H1 (cell line): ENCODE results near the gene SLC1A2. TPM values are rescaled to one million over a fixed set of nuclear protein-coding genes. Genes with fewer than 3 reads are reported as not detected.

Source experiments
- CTCF ChIA-PET: fragments of 300-600 bp; sonication (Branson Sonifier 250); formaldehyde crosslinking; loops from one replicate; lab custom pipeline; 2021; ENCODE audit not compliant: partially characterized antibody; lab: Charles Lee
- POLR2A ChIA-PET: fragments of 300-600 bp; sonication (Branson Sonifier 250); formaldehyde crosslinking; loops from one replicate; lab custom pipeline; 2021; ENCODE audit warnings: inconsistent platforms; ENCODE audit not compliant: partially characterized antibody; lab: Charles Lee
- DNase-seq, 2 experiments: peaks; one replicate each; pipeline versions ENCODE4 v3.0.0 to v3.0.0-alpha.2; 2010 to 2022; ENCODE audit warnings: low spot score in 2 of 2, low read depth in 1 of 2, mixed read lengths in 1 of 2
- FAIRE-seq: peaks from 2 replicates; lab custom pipeline; 2011; peaks lifted over from hg19 to GRCh38; lab: Jason Lieb, UNC
- H2AFZ ChIP-seq: 2 replicates; pipeline ENCODE4 v1.8.1; 2012; ENCODE audit warnings: low read length, inconsistent platforms
- H2AK5ac ChIP-seq: 2 replicates; pipeline ENCODE4 v1.6.1; 2013; ENCODE audit warnings: low read depth, low read length
- H2BK120ac ChIP-seq: replicated peaks from 2 replicates; pipeline ENCODE3; 2013; ENCODE audit warnings: low read depth, low read length, inconsistent platforms
- H2BK12ac ChIP-seq: 2 replicates; pipeline ENCODE4 v1.6.1; 2013; ENCODE audit warnings: low read depth, low read length
- H2BK15ac ChIP-seq: 2 replicates; pipeline ENCODE4 v1.6.1; 2013; ENCODE audit warnings: low read length
- H2BK20ac ChIP-seq: 2 replicates; pipeline ENCODE4 v1.6.1; 2013; ENCODE audit warnings: low read length
- H2BK5ac ChIP-seq: 2 replicates; pipeline ENCODE4 v1.6.1; 2013; ENCODE audit warnings: low read depth, low read length
- H3K14ac ChIP-seq: 2 replicates; pipeline ENCODE4 v1.6.1; 2013; ENCODE audit warnings: inconsistent platforms; ENCODE audit not compliant: insufficient read length
- H3K18ac ChIP-seq: 2 replicates; pipeline ENCODE4 v1.6.1; 2013; ENCODE audit warnings: low read length; ENCODE audit errors: extremely low read depth
- H3K23ac ChIP-seq: 2 replicates; pipeline ENCODE4 v1.6.1; 2013; ENCODE audit warnings: inconsistent platforms; ENCODE audit not compliant: insufficient read length
- H3K23me2 ChIP-seq: 2 replicates; pipeline ENCODE4 v1.6.1; 2013; ENCODE audit warnings: low read depth, low read length
- H3K27ac ChIP-seq: 2 replicates; pipeline ENCODE4 v1.6.1; 2011; ENCODE audit warnings: low read depth, low read length, inconsistent platforms
- H3K27me3 ChIP-seq, 4 experiments: replicated peaks in 1 of 4; 1 replicate in 1 of 4; 2 replicates in 3 of 4; pipeline versions ENCODE4 v1.6.1 to v1.8.1; 2011 to 2013; ENCODE audit warnings: low read length in 3 of 4, mild to moderate bottlenecking in 3 of 4, inconsistent platforms in 2 of 4, mixed read lengths in 2 of 4, moderate library complexity in 1 of 4; ENCODE audit not compliant: control insufficient read depth in 3 of 4, insufficient read depth in 3 of 4; ENCODE audit errors: extremely low read depth in 1 of 4
- H3K36me3 ChIP-seq, 4 experiments: 2 replicates each; pipeline versions ENCODE4 v1.6.1 to v1.8.1; 2011 to 2013; ENCODE audit warnings: mild to moderate bottlenecking in 4 of 4, low read length in 3 of 4, moderate library complexity in 2 of 4, control low read depth in 1 of 4, inconsistent platforms in 1 of 4; ENCODE audit not compliant: insufficient read depth in 4 of 4, control insufficient read depth in 2 of 4
- H3K4ac ChIP-seq: replicated peaks from 2 replicates; pipeline ENCODE3; 2013; ENCODE audit warnings: low read length, low read depth, mixed read lengths, inconsistent platforms; ENCODE audit not compliant: insufficient read length
- H3K4me1 ChIP-seq, 4 experiments: replicated peaks in 1 of 4; 1 replicate in 1 of 4; 2 replicates in 3 of 4; pipeline versions ENCODE4 v1.6.1 to v1.8.1; 2011 to 2013; ENCODE audit warnings: low read length in 3 of 4, inconsistent platforms in 2 of 4, mixed read lengths in 1 of 4; ENCODE audit not compliant: insufficient read depth in 4 of 4, control insufficient read depth in 3 of 4
- H3K4me2 ChIP-seq, 2 experiments: 2 replicates each; pipeline versions ENCODE4 v1.6.1 to v1.8.1; 2011 to 2013; ENCODE audit warnings: low read depth in 2 of 2, low read length in 2 of 2, control low read depth in 1 of 2, inconsistent platforms in 1 of 2, mild to moderate bottlenecking in 1 of 2; ENCODE audit not compliant: insufficient read depth in 1 of 2
- H3K4me3 ChIP-seq, 4 experiments: fragments of 200-600, 300-600 bp in 1 of 4; sonication (generic), shearing (Covaris generic), sonication (Bioruptor Twin) in 1 of 4; 2 replicates each; pipeline versions ENCODE4 v1.5.1 to v1.8.1; 2011 to 2016; ENCODE audit warnings: low read length in 4 of 4, low read depth in 3 of 4, control low read depth in 2 of 4, inconsistent platforms in 2 of 4, mild to moderate bottlenecking in 2 of 4, mixed read lengths in 1 of 4, moderate library complexity in 1 of 4; ENCODE audit not compliant: insufficient read depth in 2 of 4; ENCODE audit errors: extremely low read depth in 1 of 4
- H3K56ac ChIP-seq: replicated peaks from 2 replicates; pipeline ENCODE3; 2013; ENCODE audit warnings: low read depth, mild to moderate bottlenecking, mixed read lengths, low read length, inconsistent platforms; ENCODE audit not compliant: insufficient read length
- H3K79me1 ChIP-seq: 2 replicates; pipeline ENCODE4 v1.6.1; 2013; ENCODE audit warnings: low read depth, low read length, control low read depth
- H3K79me2 ChIP-seq, 2 experiments: 2 replicates each; pipeline versions ENCODE4 v1.6.1 to v1.8.1; 2012 to 2013; ENCODE audit warnings: low read length in 2 of 2, mild to moderate bottlenecking in 2 of 2, inconsistent platforms in 1 of 2; ENCODE audit not compliant: insufficient read depth in 2 of 2, control insufficient read depth in 1 of 2
- H3K9ac ChIP-seq, 4 experiments: replicated peaks in 1 of 4; 1 replicate in 1 of 4; 2 replicates in 3 of 4; pipeline versions ENCODE4 v1.6.1 to v1.8.1; 2011 to 2013; ENCODE audit warnings: low read depth in 3 of 4, low read length in 3 of 4, control low read depth in 2 of 4, mild to moderate bottlenecking in 2 of 4, moderate library complexity in 2 of 4, inconsistent platforms in 1 of 4; ENCODE audit errors: extremely low read depth in 1 of 4
- H3K9me3 ChIP-seq, 2 experiments: 2 replicates each; pipeline versions ENCODE4 v1.6.1 to v1.8.1; 2012 to 2013; ENCODE audit warnings: mild to moderate bottlenecking in 2 of 2, moderate library complexity in 2 of 2, control low read depth in 1 of 2, inconsistent platforms in 1 of 2, low read depth in 1 of 2, low read length in 1 of 2, mixed read lengths in 1 of 2; ENCODE audit not compliant: insufficient read depth in 2 of 2
- H4K20me1 ChIP-seq, 2 experiments: replicated peaks in 1 of 2; 2 replicates each; pipeline versions ENCODE3 to v1.8.1; 2011 to 2013; ENCODE audit warnings: inconsistent platforms in 2 of 2, low read length in 2 of 2, mild to moderate bottlenecking in 1 of 2; ENCODE audit not compliant: insufficient read depth in 2 of 2, control insufficient read depth in 1 of 2
- H4K5ac ChIP-seq: 2 replicates; pipeline ENCODE4 v1.6.1; 2013; ENCODE audit warnings: low read length, low read depth, mixed read lengths, inconsistent platforms; ENCODE audit not compliant: insufficient read length
- H4K8ac ChIP-seq: 2 replicates; pipeline ENCODE4 v1.8.0; 2013; ENCODE audit warnings: mild to moderate bottlenecking, moderate library complexity, low read length, inconsistent platforms; ENCODE audit not compliant: insufficient read depth; ENCODE audit errors: extremely low read depth
- H4K91ac ChIP-seq: replicated peaks from 2 replicates; pipeline ENCODE3; 2013; ENCODE audit warnings: low read length, mixed read lengths, inconsistent platforms; ENCODE audit not compliant: insufficient read length
- BACH1 ChIP-seq: IDR thresholded peaks from 2 replicates; pipeline ENCODE4 v1.6.1; 2012; ENCODE audit warnings: low read length, improper control_type of control experiment
- CBX5 ChIP-seq: fragments of 300-800, 300-1000 bp; sonication (generic); IDR thresholded peaks from 2 replicates; pipeline ENCODE4 v1.7.1; 2016; ENCODE audit warnings: antibody characterized with exemption, low read length, low read depth
- CREB1 ChIP-seq: IDR thresholded peaks from 2 replicates; pipeline ENCODE4 v1.6.1; 2012; ENCODE audit warnings: inconsistent platforms
- HDAC6 ChIP-seq: IDR thresholded peaks from one replicate; pipeline ENCODE4 v1.7.1; 2012; ENCODE audit warnings: low read depth, mild to moderate bottlenecking, inconsistent platforms, low read length, moderate library complexity
- JUN ChIP-seq: IDR thresholded peaks from 2 replicates; pipeline ENCODE4 v1.6.1; 2011; ENCODE audit warnings: low read depth, mild to moderate bottlenecking, improper control_type of control experiment, low read length
- PHF8 ChIP-seq: fragments of 200-600 bp; sonication (generic); conservative IDR thresholded peaks from 2 replicates; pipeline ENCODE4 v1.7.1; 2012; ENCODE audit warnings: low read depth, mild to moderate bottlenecking, inconsistent platforms, low read length, moderate library complexity
- POU5F1 ChIP-seq: IDR thresholded peaks from 2 replicates; pipeline ENCODE4 v1.6.1; 2011; ENCODE audit warnings: low read depth, mild to moderate bottlenecking, low read length, moderate library complexity
- RAD21 ChIP-seq, 2 experiments: IDR thresholded peaks in 1 of 2; conservative IDR thresholded peaks in 1 of 2; 2 replicates each; pipeline ENCODE4 v1.6.1; 2011; ENCODE audit warnings: low read depth in 2 of 2, low read length in 2 of 2, improper control_type of control experiment in 1 of 2, inconsistent platforms in 1 of 2, mild to moderate bottlenecking in 1 of 2, moderate library complexity in 1 of 2
- RNF2 ChIP-seq: fragments of 200-900, 300-1000 bp; sonication (generic); IDR thresholded peaks from 2 replicates; pipeline ENCODE4 v1.7.1; 2016; ENCODE audit warnings: borderline replicate concordance, low read depth, mild to moderate bottlenecking, antibody characterized with exemption, low read length; ENCODE audit not compliant: poor library complexity, severe bottlenecking; ENCODE audit errors: missing control alignments
- SP1 ChIP-seq: IDR thresholded peaks from 2 replicates; pipeline ENCODE4 v1.6.1; 2011; ENCODE audit warnings: low read depth, low read length
- SRF ChIP-seq: IDR thresholded peaks from 2 replicates; pipeline ENCODE4 v1.6.1; 2011; ENCODE audit warnings: mild to moderate bottlenecking, low read depth, low read length, moderate library complexity
- TAF7 ChIP-seq: optimal IDR thresholded peaks from 2 replicates; pipeline ENCODE3; 2011; ENCODE audit warnings: low read depth, mild to moderate bottlenecking, inconsistent platforms, low read length, moderate library complexity, borderline replicate concordance
- WGBS, 2 experiments: shearing (Covaris generic) in 1 of 2; methylation state at CpG; one replicate each; pipeline versions ENCODE4 v1.1.6 to v1.1.7; 2013 to 2015; ENCODE audit warnings: low lambda C conversion rate in 2 of 2, mixed read lengths in 2 of 2, inconsistent platforms in 1 of 2, low coverage in 1 of 2, missing lambda C conversion rate in 1 of 2; ENCODE audit not compliant: insufficient replicate concordance in 2 of 2, insufficient coverage in 1 of 2, insufficient read length in 1 of 2; ENCODE audit errors: extremely low coverage in 1 of 2, missing lambda C conversion rate in 1 of 2; 5-methylcytosine and 5-hydroxymethylcytosine counted together
- polyA plus RNA-seq, 7 experiments: library from polyadenylated mRNA; depleted of rRNA in 3 of 7; stranded (reverse) in 5 of 7; unstranded in 2 of 7; fragments of >200 nt in 5 of 7; fragments of 200-250 nt in 2 of 7; gene quantifications; 1 replicate in 5 of 7; 2 replicates in 1 of 7; 4 replicates in 1 of 7; pipeline versions ENCODE4 v1.2.1 to v1.2.3, GENCODE V29; 2011 to 2013; ENCODE audit warnings: missing spikeins in 2 of 7, mixed read lengths in 2 of 7
- total RNA-seq: library from RNA; stranded (reverse); fragmentation: NEBNext Ultra II Directional; extraction: Animal tissue kit (Norgen Biotek cat#: 25700); gene quantifications from 2 replicates; pipeline ENCODE4 v1.2.1, GENCODE V29; 2021

Gene SLC1A2
- total and polyA plus RNA-seq, 2 of the 8 experiments (the other 6 are each of a cell fraction or from before 2014, with no cell fraction given) = 0.57 to 1.2 TPM

- Histone ChIP-seq H3K9ac (no peak overlapping the region), H2AK5ac (no peak overlapping the region)
Measured at GRCh38 chr11:35260342-35260985, 158.9 kb downstream of the SLC1A2 start.

More at GRCh38 chr11:35260342-35260985, 158.9 kb downstream of the SLC1A2 start:
- DNase-seq = no peak
- Histone ChIP-seq H3K4me1 (no peaks in the 10 kb centered on the region), H4K8ac (no peak overlapping the region; the same call in 1 of the 2 replicates), H2BK5ac (no peak overlapping the region), H2BK120ac (no peak overlapping the region), H3K18ac (no peak overlapping the region), H3K9me3 (no peaks in the 10 kb centered on the region), H3K27ac (no peak overlapping the region), H2BK20ac (no peak overlapping the region), H3K79me1 (no peaks in the 10 kb centered on the region), H3K79me2 (no peaks in the 10 kb centered on the region), H3K4ac (no peak overlapping the region), H3K36me3 (no peaks in the 10 kb centered on the region), H3K4me2 (no peak overlapping the region), H4K91ac (no peak overlapping the region), H3K23ac (no peak overlapping the region), H4K5ac (no peak overlapping the region), H2BK15ac (no peak overlapping the region), H4K20me1 (no peaks in the 10 kb centered on the region), H3K27me3 (no peaks in the 10 kb centered on the region), H2AFZ (no peak overlapping the region), H3K56ac (no peak overlapping the region), H2BK12ac (no peak overlapping the region), H3K23me2 (no peaks in the 10 kb centered on the region), H3K14ac (no peak overlapping the region), H3K4me3 (no peak overlapping the region)
- ChIA-PET POLR2A (interaction anchor here (0.6 kb wide), 1 partner anchor 64 kb away, joined by 3 read pairs; no protein-coding TSS in a partner anchor), CTCF (interaction anchor here (0.6 to 1.2 kb wide), 2 partner anchors 152 to 244 kb away, joined by 3 to 4 read pairs; no protein-coding TSS in a partner anchor)
- TF ChIP-seq POU5F1 = no peak
- TF ChIP-seq RNF2 = no peak
- TF ChIP-seq SRF = no peak
- no peak for TF ChIP-seq CREB1
- no peak for TF ChIP-seq CBX5
- TF ChIP-seq PHF8 = no peak
- no peak for TF ChIP-seq JUN
- no peak for TF ChIP-seq HDAC6
- no peak for TF ChIP-seq RAD21 (IDR thresholded peaks at IDR 0.05 in 1 of 2, conservative IDR thresholded peaks at IDR 0.05 in 1 of 2; ENCODE audit: low read depth in 2 of 2, low read length in 2 of 2)
- TF ChIP-seq TAF7 = no peak
- TF ChIP-seq SP1 = no peak
- TF ChIP-seq BACH1 = no peak
- FAIRE-seq = no peak
- 88% methylated on average over 10 of the region's 10 CpGs; no CpG with 5 or more reads in 1 of the 2 experiments for WGBS, 2 experiments
